GM10248 (cell line): ENCODE results near the gene TBX5.

Experiments used
- CTCF ChIA-PET: fragments of 300-600 bp; sonication (Branson Sonifier 250); formaldehyde crosslinking; extraction: SDS; loops from one replicate; lab custom pipeline; 2021; ENCODE audit warnings: antibody characterized with exemption; lab: Yijun Ruan, JAX
- POLR2A ChIA-PET: fragments of 350-650 bp; sonication (Branson Sonifier 250); formaldehyde crosslinking; extraction: SDS; loops from one replicate; lab custom pipeline; 2020; ENCODE audit warnings: antibody characterized with exemption; lab: Yijun Ruan, JAX
- DNase-seq: peaks from one replicate; pipeline ENCODE4 v3.0.0; 2012; ENCODE audit errors: extremely low spot score
- TF ChIP-seq, protein P1 (sequence below): IDR thresholded peaks from 2 replicates; pipeline ENCODE4 v1.5.1; 2012; ENCODE audit warnings: mild to moderate bottlenecking, low read depth; ENCODE audit errors: extremely low read depth, missing control alignments, control extremely low read depth

TBX5 gene

DNA sequence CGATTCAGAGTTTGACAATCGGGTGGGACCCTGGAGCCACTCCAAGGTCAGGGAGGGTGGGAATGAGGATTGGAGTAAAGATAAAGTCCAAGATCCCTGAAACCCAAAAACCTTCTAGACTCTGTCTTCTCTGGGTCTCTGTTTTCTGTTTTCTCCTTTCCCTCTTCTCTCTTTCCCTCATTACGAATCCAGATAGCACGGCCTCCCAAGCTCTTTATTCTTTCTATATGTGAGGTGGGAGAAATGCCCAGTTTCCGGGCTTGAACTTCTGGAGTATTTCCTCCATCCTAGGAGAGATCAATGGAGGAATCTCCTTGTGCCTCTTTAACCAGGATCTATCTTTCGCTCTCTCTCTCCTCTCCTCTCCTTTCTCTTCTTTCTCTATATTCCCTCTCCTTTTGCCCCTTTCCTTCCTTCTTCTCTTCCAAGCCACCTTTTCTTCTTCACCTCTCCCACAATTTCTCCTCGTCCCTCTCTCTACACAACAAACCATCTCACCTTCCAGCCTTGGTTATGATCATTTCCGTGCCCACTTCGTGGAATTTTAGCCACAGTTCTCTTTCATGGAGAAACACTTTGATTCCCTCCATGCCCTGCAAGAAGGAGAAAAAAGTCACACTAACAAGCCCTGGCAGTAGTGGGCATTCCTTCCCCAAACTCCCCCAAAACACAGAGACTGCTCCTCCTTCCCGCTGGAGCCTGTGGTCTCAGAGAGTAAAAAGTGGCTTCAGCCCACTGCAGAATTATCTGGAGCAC lies 4.4 kb downstream of the TBX5 start:
- DNase-seq = no peak
- CTCF ChIA-PET = no interaction called here
- TF ChIP-seq, protein P1, sequence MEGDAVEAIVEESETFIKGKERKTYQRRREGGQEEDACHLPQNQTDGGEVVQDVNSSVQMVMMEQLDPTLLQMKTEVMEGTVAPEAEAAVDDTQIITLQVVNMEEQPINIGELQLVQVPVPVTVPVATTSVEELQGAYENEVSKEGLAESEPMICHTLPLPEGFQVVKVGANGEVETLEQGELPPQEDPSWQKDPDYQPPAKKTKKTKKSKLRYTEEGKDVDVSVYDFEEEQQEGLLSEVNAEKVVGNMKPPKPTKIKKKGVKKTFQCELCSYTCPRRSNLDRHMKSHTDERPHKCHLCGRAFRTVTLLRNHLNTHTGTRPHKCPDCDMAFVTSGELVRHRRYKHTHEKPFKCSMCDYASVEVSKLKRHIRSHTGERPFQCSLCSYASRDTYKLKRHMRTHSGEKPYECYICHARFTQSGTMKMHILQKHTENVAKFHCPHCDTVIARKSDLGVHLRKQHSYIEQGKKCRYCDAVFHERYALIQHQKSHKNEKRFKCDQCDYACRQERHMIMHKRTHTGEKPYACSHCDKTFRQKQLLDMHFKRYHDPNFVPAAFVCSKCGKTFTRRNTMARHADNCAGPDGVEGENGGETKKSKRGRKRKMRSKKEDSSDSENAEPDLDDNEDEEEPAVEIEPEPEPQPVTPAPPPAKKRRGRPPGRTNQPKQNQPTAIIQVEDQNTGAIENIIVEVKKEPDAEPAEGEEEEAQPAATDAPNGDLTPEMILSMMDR = no peak
- POLR2A ChIA-PET = no interaction called here

DNA sequence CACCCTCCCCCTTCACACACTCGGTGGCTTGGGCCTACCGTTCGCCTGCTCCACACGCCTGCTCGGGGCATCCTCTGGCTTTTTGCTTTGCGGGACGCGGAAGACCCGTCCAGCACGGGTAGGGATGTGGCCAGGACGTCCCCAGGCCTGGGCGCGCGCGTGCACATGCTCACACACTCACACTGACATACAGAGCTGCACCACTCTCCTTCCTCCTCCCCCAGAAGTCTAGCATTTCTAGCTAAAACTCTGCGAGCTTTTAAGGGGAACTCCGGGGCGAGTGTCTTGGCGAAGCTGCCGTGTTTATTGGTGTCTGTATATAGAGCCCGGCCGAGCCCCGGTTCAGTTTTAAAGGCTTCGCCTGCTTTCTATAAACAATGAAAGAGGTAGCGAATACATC lies 5.0 kb downstream of the TBX5 start:
- TF ChIP-seq, protein P1 = no peak
- DNase-seq = no peak
- ChIA-PET CTCF (no interaction called here), POLR2A (no interaction called here)

DNA sequence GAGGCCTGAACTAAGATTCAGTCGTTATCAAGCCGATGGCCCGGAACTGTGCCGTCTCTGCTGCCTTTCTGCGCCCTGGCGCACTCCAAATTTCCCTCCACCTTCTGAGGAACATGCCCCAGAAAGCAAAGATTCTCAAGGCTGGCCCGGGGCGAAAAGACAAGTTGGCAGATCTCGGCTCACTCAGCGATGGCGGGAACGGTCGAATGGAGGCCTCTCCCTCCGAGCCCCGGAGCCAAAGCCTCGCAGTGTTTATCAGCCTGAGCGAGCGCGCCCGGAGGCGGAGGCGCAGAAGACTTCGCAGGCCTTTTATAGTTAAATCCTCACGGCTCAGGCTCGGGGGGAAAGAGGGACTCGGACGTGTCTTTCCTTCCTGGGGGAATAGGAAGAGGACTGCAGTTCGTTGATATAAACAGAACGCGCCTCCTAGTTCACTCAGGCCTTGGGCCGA lies 5.6 kb downstream of the TBX5 start:
- ChIA-PET POLR2A (no interaction called here), CTCF (no interaction called here)
- DNase-seq = no peak
- TF ChIP-seq, protein P1 = no peak

- TF ChIP-seq, protein P1 = no peak
- POLR2A ChIA-PET = no interaction called here
- CTCF ChIA-PET = no interaction called here
- no peak for DNase-seq
Measured at GRCh38 chr12:114399664-114400211, 6.2 kb downstream of the TBX5 start.

DNA sequence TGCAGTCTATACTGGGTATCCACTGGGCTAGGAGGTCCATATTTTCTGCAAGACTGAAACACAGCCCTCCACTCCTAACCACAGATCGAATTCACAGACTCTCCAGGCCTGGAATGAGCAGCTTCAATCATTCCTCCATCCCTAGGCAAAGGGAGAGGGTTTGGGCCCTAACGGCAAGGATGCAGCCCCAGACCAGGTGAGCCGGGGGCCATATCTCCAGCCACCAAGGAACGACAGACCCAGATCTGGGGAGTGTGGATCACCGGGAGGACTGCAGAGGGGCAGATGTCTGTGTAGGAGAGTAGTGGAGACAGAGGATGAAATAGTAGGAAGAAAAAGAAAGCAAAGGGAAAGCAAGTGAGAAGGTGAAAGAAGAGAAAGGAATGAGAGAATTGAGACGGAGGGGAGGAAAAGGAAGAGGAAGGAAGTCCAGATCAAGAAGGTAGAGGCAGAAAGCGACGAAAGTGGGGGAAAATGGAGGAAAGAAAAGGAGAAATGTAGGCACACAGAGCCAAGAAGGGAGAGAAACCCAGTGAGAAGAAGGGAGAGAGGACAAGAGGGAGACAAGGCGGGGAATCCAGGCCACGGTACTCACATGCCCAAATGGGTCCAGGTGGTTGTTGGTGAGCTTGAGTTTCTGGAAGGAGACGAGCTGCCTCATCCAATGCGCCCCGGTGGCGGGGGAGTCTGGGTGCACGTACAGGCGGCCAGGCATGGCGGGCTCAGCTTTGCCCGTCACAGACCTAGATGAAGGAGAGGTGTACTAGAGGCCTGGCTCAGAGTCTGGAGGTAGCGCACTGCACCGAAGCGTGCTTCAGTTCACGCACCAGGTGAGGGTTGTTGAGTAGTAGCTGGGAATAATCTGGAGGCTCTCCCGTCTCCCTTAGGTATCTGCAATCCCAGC lies 7.7 kb downstream of the TBX5 start:
- CTCF ChIA-PET = no interaction called here
- no peak for DNase-seq

More for the DNA sequence above, 7.7 kb downstream of the TBX5 start:
- POLR2A ChIA-PET = no interaction called here
- TF ChIP-seq, protein P1 = no peak
